GM12878 (cell line): ENCODE measurements around the gene ABCC9.

Experiments
- TF ChIP-seq, protein P1 (sequence below): fragments of 450-650 bp; IDR thresholded peaks from 2 replicates; pipeline ENCODE4 v1.6.1; 2016; ENCODE audit warnings: mild to moderate bottlenecking
- TF ChIP-seq, protein P2 (sequence below): IDR thresholded peaks from 2 replicates; pipeline ENCODE4 v1.6.1; 2012; ENCODE audit warnings: low read length, inconsistent platforms

DNA sequence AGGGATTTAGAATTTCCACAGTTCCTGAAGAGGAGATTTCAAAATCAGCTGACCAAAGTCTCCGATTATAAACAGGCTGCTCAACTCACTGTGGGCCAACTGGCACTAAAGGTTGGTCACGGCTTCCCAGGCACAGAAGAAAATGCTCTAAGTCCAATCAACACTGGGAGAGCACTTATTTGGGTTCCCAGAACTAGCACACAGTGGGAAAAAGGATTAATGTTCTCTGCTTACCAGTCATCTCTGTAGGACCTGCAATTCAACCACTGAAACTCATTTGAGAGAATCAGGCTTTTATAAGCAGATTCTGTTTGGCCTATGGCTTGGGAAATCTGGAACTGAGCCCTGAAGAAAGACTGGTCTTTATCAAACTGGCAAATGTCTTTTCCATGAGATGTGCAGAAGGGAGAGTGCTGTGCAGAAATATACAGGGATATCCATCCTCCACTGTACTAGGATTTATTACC, 49.4 kb downstream of the ABCC9 start:
- TF ChIP-seq, protein P1, sequence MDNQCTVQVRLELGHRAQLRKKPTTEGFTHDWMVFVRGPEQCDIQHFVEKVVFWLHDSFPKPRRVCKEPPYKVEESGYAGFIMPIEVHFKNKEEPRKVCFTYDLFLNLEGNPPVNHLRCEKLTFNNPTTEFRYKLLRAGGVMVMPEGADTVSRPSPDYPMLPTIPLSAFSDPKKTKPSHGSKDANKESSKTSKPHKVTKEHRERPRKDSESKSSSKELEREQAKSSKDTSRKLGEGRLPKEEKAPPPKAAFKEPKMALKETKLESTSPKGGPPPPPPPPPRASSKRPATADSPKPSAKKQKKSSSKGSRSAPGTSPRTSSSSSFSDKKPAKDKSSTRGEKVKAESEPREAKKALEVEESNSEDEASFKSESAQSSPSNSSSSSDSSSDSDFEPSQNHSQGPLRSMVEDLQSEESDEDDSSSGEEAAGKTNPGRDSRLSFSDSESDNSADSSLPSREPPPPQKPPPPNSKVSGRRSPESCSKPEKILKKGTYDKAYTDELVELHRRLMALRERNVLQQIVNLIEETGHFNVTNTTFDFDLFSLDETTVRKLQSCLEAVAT, result no peak
- TF ChIP-seq, protein P2, sequence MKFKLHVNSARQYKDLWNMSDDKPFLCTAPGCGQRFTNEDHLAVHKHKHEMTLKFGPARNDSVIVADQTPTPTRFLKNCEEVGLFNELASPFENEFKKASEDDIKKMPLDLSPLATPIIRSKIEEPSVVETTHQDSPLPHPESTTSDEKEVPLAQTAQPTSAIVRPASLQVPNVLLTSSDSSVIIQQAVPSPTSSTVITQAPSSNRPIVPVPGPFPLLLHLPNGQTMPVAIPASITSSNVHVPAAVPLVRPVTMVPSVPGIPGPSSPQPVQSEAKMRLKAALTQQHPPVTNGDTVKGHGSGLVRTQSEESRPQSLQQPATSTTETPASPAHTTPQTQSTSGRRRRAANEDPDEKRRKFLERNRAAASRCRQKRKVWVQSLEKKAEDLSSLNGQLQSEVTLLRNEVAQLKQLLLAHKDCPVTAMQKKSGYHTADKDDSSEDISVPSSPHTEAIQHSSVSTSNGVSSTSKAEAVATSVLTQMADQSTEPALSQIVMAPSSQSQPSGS, result no peak
